ENCODE measurements around the gene TRHDE.

- TF ChIP-seq CTCF (IDR thresholded peaks at IDR 0.05) (no peak), POLR2A (IDR thresholded peaks at IDR 0.05) (no peak), POLR2AphosphoS5 (IDR thresholded peaks at IDR 0.05) (no peak)
Observed at GRCh38 chr12:72273499-72273837, 1.3 kb downstream of the TRHDE start.

Data from breast epithelium (tissue), 3 donors.